ENCODE measurements around the gene ZNF813. TPM values are rescaled to one million over a fixed set of nuclear protein-coding genes. Genes with fewer than 3 reads are reported as not detected.
A peak's percentile ranks its signal among the peaks of the same experiment; 100 is the strongest.

ZNF813 gene
- total and polyA plus RNA-seq, 2 experiments from 2014 or later: 6.4 to 29.3 TPM

DNA sequence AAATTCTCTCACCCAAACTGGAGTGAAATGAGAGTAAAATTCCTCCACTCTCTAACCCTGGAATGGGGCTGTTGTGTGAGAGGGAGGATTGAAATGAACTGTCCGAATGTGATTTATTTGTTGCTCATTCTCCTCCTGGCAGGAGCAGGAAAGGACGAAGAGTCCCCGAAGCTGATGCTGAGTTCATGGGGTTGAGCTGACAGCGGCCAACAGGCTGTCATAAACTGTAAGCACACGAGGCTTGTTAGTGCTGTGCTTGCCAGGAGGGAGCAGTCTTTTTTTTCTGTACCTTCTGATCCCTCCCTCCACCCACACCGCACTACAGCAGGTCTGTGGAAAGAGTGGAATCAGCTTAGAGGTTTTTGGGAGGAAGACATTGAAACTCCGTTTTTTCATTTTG lies 37.4 kb downstream of the ZNF813 start:
- Mint-ChIP-seq H3K27me3 (ENCODE audit: insufficient read depth, low read depth, poor library complexity) (peaks cover 16% of the 10 kb centered on the region), H3K27ac (no peak overlapping the region), H3K4me3 (peak overlapping the region; percentile 71), H3K4me1 (peaks cover 20% of the 10 kb centered on the region), H3K36me3 (ENCODE audit: low read depth) (no peaks in the 10 kb centered on the region; the same call in 2 of the 3 replicates), H3K9me3 (no peaks in the 10 kb centered on the region; the same call in 2 of the 3 replicates)
- H3F3A ChIP-seq (replicated peaks; ENCODE audit: low read depth): peaks cover 10% of the 10 kb centered on the region
- 0 out of 2 replicates have a peak overlapping the region, but pooled peaks have one; percentile 55 for H3K27ac ChIP-seq (ENCODE audit: low read depth)
- no peak overlapping the region for H2AFZ ChIP-seq
- H3K4me3 ChIP-seq: peak overlapping the region; percentile 40; the same call in 1 of the 2 replicates
- no peak for DNase-seq (ENCODE audit: low spot score)
- H3K4me1 ChIP-seq (ENCODE audit: insufficient read depth): peaks cover 21% of the 10 kb centered on the region; the same call in 1 of the 2 replicates
- H3K9me2 ChIP-seq (ENCODE audit: insufficient read depth): 0 out of 2 replicates have a peak, but pooled peaks cover 3% of the 10 kb centered on the region
- no peaks in the 10 kb centered on the region for H3K36me3 ChIP-seq (ENCODE audit: insufficient read depth)
- TF ChIP-seq, protein P1, sequence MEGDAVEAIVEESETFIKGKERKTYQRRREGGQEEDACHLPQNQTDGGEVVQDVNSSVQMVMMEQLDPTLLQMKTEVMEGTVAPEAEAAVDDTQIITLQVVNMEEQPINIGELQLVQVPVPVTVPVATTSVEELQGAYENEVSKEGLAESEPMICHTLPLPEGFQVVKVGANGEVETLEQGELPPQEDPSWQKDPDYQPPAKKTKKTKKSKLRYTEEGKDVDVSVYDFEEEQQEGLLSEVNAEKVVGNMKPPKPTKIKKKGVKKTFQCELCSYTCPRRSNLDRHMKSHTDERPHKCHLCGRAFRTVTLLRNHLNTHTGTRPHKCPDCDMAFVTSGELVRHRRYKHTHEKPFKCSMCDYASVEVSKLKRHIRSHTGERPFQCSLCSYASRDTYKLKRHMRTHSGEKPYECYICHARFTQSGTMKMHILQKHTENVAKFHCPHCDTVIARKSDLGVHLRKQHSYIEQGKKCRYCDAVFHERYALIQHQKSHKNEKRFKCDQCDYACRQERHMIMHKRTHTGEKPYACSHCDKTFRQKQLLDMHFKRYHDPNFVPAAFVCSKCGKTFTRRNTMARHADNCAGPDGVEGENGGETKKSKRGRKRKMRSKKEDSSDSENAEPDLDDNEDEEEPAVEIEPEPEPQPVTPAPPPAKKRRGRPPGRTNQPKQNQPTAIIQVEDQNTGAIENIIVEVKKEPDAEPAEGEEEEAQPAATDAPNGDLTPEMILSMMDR (conservative IDR thresholded peaks at IDR 0.05; ENCODE audit: low read depth in 2 of 2): 0 out of 4 replicates have a peak, but pooled peaks of 1 of the 2 experiments have one; percentile 0
- TF ChIP-seq CREB1 (CRISPR knock-in tag; IDR thresholded peaks at IDR 0.05; ENCODE audit: low read depth): no peak
- H3K27me3 ChIP-seq (ENCODE audit: insufficient read depth): no peaks in the 10 kb centered on the region
- H4K20me1 ChIP-seq (replicated peaks; ENCODE audit: insufficient read depth): peaks cover under 1% of the 10 kb centered on the region; the same call in 1 of the 2 replicates
- H3K79me2 ChIP-seq (replicated peaks; ENCODE audit: insufficient read depth): no peaks in the 10 kb centered on the region
- H3K4me2 ChIP-seq: peak overlapping the region; percentile 63
- ATAC-seq: no peak

DNA sequence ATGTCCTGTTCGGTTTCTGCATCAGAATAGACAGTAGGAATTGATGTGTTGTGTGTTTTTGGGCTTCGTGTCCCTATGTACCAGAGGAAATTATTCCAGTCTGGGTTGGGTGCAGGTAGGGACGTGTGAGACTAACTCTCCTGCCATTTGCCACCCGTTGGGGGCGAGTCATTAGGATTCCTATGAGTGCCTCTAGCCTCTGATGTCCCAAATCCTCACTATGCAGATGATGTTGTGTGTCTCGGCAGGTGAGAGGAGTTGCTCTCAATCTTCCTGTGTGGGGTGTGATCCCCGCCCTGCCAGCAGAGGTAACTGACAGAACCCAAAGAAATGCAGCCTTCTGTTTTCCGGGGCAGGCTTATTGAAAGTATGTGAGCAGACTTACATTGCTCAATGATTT lies 39.2 kb downstream of the ZNF813 start:
- H3K27me3 Mint-ChIP-seq (ENCODE audit: insufficient read depth, low read depth, poor library complexity): peaks cover 17% of the 10 kb centered on the region
- DNase-seq (ENCODE audit: low spot score) (no peak), ATAC-seq (no peak)
- Histone ChIP-seq H3K36me3 (ENCODE audit: insufficient read depth) (no peaks in the 10 kb centered on the region), H3K27me3 (ENCODE audit: insufficient read depth) (no peaks in the 10 kb centered on the region), H3K4me1 (ENCODE audit: insufficient read depth) (peaks cover 21% of the 10 kb centered on the region; the same call in 1 of the 2 replicates), H4K20me1 (replicated peaks; ENCODE audit: insufficient read depth) (peaks cover 4% of the 10 kb centered on the region; the same call in 1 of the 2 replicates), H3K9me2 (ENCODE audit: insufficient read depth) (no peaks in the 10 kb centered on the region), H3K27ac (ENCODE audit: low read depth) (no peak overlapping the region), H3K4me3 (no peak overlapping the region), H3K79me2 (replicated peaks; ENCODE audit: insufficient read depth) (no peaks in the 10 kb centered on the region), H3K4me2 (no peak overlapping the region), H3F3A (replicated peaks; ENCODE audit: low read depth) (peaks cover 16% of the 10 kb centered on the region), H2AFZ (no peak overlapping the region)
- no peak overlapping the region for H3K4me3 Mint-ChIP-seq
- no peaks in the 10 kb centered on the region for H3K9me3 Mint-ChIP-seq
- H3K4me1 Mint-ChIP-seq: peaks cover 21% of the 10 kb centered on the region
- H3K36me3 Mint-ChIP-seq (ENCODE audit: low read depth): no peaks in the 10 kb centered on the region; the same call in 2 of the 3 replicates
- H3K27ac Mint-ChIP-seq: no peak overlapping the region
- TF ChIP-seq ZNF114 (CRISPR knock-in tag; IDR thresholded peaks at IDR 0.05): no peak
- no peak for TF ChIP-seq NANOG (IDR thresholded peaks at IDR 0.05; ENCODE audit: borderline replicate concordance)
- no peak for TF ChIP-seq POLR2AphosphoS5 (IDR thresholded peaks at IDR 0.05; ENCODE audit: low read depth)
- TF ChIP-seq EZH2 (IDR thresholded peaks at IDR 0.05; ENCODE audit: low read depth, unreplicated experiment): no peak
- no peak for TF ChIP-seq EZH2phosphoT487 (IDR thresholded peaks at IDR 0.05; ENCODE audit: unreplicated experiment)
- TF ChIP-seq, protein P2, sequence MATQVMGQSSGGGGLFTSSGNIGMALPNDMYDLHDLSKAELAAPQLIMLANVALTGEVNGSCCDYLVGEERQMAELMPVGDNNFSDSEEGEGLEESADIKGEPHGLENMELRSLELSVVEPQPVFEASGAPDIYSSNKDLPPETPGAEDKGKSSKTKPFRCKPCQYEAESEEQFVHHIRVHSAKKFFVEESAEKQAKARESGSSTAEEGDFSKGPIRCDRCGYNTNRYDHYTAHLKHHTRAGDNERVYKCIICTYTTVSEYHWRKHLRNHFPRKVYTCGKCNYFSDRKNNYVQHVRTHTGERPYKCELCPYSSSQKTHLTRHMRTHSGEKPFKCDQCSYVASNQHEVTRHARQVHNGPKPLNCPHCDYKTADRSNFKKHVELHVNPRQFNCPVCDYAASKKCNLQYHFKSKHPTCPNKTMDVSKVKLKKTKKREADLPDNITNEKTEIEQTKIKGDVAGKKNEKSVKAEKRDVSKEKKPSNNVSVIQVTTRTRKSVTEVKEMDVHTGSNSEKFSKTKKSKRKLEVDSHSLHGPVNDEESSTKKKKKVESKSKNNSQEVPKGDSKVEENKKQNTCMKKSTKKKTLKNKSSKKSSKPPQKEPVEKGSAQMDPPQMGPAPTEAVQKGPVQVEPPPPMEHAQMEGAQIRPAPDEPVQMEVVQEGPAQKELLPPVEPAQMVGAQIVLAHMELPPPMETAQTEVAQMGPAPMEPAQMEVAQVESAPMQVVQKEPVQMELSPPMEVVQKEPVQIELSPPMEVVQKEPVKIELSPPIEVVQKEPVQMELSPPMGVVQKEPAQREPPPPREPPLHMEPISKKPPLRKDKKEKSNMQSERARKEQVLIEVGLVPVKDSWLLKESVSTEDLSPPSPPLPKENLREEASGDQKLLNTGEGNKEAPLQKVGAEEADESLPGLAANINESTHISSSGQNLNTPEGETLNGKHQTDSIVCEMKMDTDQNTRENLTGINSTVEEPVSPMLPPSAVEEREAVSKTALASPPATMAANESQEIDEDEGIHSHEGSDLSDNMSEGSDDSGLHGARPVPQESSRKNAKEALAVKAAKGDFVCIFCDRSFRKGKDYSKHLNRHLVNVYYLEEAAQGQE (IDR thresholded peaks at IDR 0.05; ENCODE audit: unreplicated experiment): no peak
- TF ChIP-seq, protein P1 (conservative IDR thresholded peaks at IDR 0.05; ENCODE audit: low read depth in 2 of 2): no peak
- TF ChIP-seq JUNB (IDR thresholded peaks at IDR 0.05; ENCODE audit: unreplicated experiment): no peak
- TF ChIP-seq STAT1 (IDR thresholded peaks at IDR 0.05; ENCODE audit: unreplicated experiment): no peak

All from GM23338 (cell line).